GM10248 (cell line): ENCODE results near the gene R3HDM4.

Source experiments
- CTCF ChIA-PET: fragments of 300-600 bp; sonication (Branson Sonifier 250); formaldehyde crosslinking; extraction: SDS; loops from one replicate; lab custom pipeline; 2021; ENCODE audit warnings: antibody characterized with exemption; lab: Yijun Ruan, JAX
- POLR2A ChIA-PET: fragments of 350-650 bp; sonication (Branson Sonifier 250); formaldehyde crosslinking; extraction: SDS; loops from one replicate; lab custom pipeline; 2020; ENCODE audit warnings: antibody characterized with exemption; lab: Yijun Ruan, JAX
- DNase-seq: peaks from one replicate; pipeline ENCODE4 v3.0.0; 2012; ENCODE audit errors: extremely low spot score
- TF ChIP-seq, protein P1 (sequence below): IDR thresholded peaks from 2 replicates; pipeline ENCODE4 v1.5.1; 2012; ENCODE audit warnings: mild to moderate bottlenecking, low read depth; ENCODE audit errors: extremely low read depth, missing control alignments, control extremely low read depth

R3HDM4 gene

DNA sequence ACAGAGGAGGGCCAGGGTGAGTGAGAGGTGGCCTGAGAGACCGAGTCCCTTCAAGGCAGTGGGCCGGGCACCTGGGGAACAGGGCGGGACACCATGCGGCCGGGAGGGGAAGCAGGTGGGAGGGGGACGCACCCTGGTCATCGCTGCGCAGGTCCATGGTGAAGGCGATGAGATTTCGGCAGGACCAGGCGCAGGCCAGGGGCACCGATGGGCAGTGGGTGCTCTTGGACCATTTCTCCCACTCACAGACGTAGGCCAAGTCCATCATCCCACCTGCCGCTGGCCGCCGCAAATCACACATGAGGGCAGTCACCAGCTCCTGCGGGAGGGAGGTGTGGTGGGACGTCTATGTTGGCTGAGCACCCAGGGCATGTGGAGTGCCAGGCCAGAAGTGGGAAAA lies 22.2 kb downstream of the R3HDM4 start:
- CTCF ChIA-PET = interaction anchor here (1.0 kb wide), 1 partner anchor 27 kb away, joined by 3 read pairs; no protein-coding TSS in a partner anchor
- DNase-seq = no peak
- POLR2A ChIA-PET = no interaction called here
- TF ChIP-seq, protein P1, sequence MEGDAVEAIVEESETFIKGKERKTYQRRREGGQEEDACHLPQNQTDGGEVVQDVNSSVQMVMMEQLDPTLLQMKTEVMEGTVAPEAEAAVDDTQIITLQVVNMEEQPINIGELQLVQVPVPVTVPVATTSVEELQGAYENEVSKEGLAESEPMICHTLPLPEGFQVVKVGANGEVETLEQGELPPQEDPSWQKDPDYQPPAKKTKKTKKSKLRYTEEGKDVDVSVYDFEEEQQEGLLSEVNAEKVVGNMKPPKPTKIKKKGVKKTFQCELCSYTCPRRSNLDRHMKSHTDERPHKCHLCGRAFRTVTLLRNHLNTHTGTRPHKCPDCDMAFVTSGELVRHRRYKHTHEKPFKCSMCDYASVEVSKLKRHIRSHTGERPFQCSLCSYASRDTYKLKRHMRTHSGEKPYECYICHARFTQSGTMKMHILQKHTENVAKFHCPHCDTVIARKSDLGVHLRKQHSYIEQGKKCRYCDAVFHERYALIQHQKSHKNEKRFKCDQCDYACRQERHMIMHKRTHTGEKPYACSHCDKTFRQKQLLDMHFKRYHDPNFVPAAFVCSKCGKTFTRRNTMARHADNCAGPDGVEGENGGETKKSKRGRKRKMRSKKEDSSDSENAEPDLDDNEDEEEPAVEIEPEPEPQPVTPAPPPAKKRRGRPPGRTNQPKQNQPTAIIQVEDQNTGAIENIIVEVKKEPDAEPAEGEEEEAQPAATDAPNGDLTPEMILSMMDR = no peak

DNA sequence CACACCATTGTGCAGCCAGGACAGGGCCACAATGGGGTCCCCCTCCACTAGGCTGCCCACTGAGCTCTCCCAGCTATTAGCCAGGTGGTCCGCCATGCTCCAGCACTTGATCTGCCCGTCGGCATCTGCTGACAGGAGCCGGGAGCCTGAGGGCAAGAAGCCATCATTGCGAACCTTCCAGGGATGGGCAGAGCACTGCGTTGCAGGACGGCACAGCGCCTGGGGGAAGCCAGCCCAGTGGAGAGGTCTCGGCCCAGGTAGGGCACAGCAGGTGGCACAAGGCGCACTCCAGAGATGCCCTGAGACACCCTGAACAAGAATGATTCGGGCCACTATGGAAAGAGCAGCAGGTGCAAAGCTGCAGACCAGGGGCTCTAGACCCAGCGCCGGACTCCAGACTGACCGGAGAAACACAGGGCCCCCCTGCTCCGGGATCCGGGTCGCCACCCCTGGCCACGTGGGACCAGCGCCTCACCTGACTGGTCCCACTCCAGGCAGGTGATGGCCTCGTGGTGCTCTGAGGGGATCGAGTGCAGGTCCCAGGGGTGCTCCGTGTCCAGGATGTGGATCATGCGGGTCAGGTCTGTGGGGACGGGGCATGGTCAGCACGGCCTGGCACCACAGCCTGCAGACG lies 23.2 kb downstream of the R3HDM4 start:
- POLR2A ChIA-PET = interaction anchor here (0.5 to 0.6 kb wide), 2 partner anchors 12 to 181 kb away, joined by 4 to 5 read pairs; no protein-coding TSS in a partner anchor

DNA sequence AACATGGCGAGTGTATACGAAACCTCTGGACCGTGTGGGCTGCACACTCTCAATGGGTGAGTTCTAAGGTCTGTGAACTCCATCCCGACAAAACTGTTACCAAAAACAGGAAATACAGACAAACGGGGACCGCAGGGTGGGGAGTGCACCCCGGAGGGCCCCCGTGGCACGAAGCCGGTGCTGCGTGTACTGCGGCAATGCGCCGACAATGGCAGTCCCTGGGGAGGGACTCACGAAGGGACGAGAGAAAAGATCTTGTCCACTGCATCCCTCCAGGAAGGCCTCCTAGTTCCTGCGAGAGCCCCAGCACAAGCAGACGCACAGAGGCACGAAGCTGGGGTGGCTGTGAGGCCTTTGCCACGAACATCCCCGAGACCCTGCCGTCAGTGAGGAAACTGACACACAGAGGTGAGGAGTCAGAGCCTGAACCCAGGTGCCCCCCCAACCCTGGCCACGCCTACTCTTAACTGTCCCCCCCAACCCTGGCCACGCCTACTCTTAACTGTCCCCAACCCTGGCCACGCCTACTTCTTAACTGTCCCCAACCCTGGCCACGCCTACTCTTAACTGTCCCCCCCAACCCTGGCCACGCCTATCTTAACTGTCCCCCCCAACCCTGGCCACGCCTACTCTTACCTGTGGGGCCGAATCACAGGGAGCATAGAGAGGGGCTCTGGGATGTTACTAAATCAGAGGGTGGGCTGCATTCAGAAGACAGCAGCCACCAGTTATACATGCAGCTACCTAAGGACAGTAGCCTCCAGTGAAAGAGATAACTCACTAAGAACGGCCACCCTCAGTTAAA lies 24.2 kb downstream of the R3HDM4 start:
- CTCF ChIA-PET = interaction anchor here (1.3 kb wide), 1 partner anchor 25 kb away, joined by 4 read pairs; no protein-coding TSS in a partner anchor
- DNase-seq = no peak
- POLR2A ChIA-PET = interaction anchor here (0.6 kb wide), 1 partner anchor 182 kb away, joined by 5 read pairs; no protein-coding TSS in a partner anchor
- TF ChIP-seq, protein P1 = no peak

More for the DNA sequence above, 23.2 kb downstream of the R3HDM4 start:
- CTCF ChIA-PET = no interaction called here
- TF ChIP-seq, protein P1 = no peak
- no peak for DNase-seq

DNA sequence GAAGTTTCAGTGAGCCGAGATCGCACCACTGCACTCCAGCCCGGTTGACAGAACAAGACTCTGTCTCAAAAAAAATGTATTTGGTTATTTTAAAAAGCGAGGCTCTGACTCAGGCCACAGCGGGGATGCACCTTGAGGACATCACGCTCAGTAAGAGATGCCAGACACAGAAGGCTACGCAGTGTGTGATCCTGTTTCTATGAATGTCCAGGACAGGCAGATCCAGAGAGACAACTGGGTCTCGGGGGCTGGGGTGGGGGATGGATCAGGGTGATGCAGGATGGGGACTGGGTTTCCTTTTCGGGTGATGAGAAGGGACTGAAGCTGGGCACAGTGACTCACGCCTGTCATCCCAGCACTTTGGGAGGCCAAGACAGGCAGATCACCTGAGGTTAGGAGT lies 25.4 kb downstream of the R3HDM4 start:
- TF ChIP-seq, protein P1 = no peak
- DNase-seq = no peak
- ChIA-PET CTCF (interaction anchor here (1.3 kb wide), 1 partner anchor 24 kb away, joined by 4 read pairs; no protein-coding TSS in a partner anchor), POLR2A (no interaction called here)

DNA sequence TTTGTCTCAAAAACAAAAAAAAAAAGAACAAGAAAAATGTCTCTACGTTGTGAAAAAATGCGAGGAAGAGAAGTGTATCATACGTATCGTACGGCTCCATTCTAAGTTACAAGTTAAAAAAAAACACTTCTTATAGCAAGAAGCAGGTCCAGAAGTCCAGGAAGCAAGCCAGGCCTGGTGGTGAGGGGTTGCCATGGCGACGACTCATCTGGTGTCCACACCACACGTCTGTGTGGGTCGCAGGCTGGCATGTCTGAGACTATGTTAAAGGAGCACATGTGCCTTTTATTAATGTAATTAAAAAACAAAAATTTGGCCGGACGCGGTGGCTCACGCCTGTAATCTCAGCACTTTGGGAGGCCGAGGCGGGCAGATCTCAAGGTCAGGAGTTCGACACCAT lies 25.9 kb downstream of the R3HDM4 start:
- ChIA-PET POLR2A (no interaction called here), CTCF (no interaction called here)
- DNase-seq = no peak
- TF ChIP-seq, protein P1 = no peak

DNA sequence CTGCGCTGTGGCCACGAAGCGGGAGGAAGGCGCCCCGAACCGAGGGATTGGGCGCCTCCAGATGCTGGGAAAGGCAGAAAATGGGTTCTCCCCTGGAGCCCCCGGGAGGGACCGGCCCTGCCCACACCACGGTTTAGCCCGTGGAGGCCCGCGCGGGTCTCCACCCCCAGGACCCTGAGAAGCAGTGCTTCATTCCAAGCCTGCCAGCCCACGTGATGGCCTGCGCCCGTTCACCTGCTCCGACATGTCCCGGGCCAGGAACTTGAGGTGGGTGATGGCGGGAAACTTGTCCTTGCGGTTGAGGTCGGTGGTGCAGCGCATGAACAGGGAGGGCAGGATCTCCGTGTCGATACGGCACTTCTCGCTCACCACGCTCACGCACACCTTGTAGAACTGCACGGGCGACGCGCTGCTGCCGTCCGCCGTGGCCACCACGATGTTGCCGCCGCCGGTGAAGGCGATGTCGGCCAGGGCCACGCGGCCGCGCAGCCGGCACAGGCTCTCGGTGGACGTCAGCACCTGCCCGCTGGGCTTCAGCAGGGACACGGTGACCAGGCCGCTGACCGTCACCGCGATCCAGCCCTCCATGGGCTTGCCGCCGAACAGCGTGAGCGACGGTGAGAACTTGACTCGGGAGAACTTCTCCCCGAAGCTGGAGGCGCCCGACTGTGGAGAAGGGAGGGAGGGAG lies 27.3 kb downstream of the R3HDM4 start:
- CTCF ChIA-PET = no interaction called here
- TF ChIP-seq, protein P1 = no peak
- no peak for DNase-seq
- POLR2A ChIA-PET = no interaction called here
